H1 (cell line): ENCODE results near the gene RHEB. TPM values are rescaled to one million over a fixed set of nuclear protein-coding genes. Genes with fewer than 3 reads are reported as not detected.

Experiments
- CTCF ChIA-PET: fragments of 300-600 bp; sonication (Branson Sonifier 250); formaldehyde crosslinking; loops from one replicate; lab custom pipeline; 2021; ENCODE audit not compliant: partially characterized antibody; lab: Charles Lee
- POLR2A ChIA-PET: fragments of 300-600 bp; sonication (Branson Sonifier 250); formaldehyde crosslinking; loops from one replicate; lab custom pipeline; 2021; ENCODE audit warnings: inconsistent platforms; ENCODE audit not compliant: partially characterized antibody; lab: Charles Lee
- DNase-seq, 2 experiments: peaks; one replicate each; pipeline versions ENCODE4 v3.0.0 to v3.0.0-alpha.2; 2010 to 2022; ENCODE audit warnings: low spot score in 2 of 2, low read depth in 1 of 2, mixed read lengths in 1 of 2
- FAIRE-seq: peaks from 2 replicates; lab custom pipeline; 2011; peaks lifted over from hg19 to GRCh38; lab: Jason Lieb, UNC
- H2AFZ ChIP-seq: 2 replicates; pipeline ENCODE4 v1.8.1; 2012; ENCODE audit warnings: low read length, inconsistent platforms
- H2AK5ac ChIP-seq: 2 replicates; pipeline ENCODE4 v1.6.1; 2013; ENCODE audit warnings: low read depth, low read length
- H2BK120ac ChIP-seq: replicated peaks from 2 replicates; pipeline ENCODE3; 2013; ENCODE audit warnings: low read depth, low read length, inconsistent platforms
- H2BK12ac ChIP-seq: 2 replicates; pipeline ENCODE4 v1.6.1; 2013; ENCODE audit warnings: low read depth, low read length
- H2BK15ac ChIP-seq: 2 replicates; pipeline ENCODE4 v1.6.1; 2013; ENCODE audit warnings: low read length
- H2BK20ac ChIP-seq: 2 replicates; pipeline ENCODE4 v1.6.1; 2013; ENCODE audit warnings: low read length
- H2BK5ac ChIP-seq: 2 replicates; pipeline ENCODE4 v1.6.1; 2013; ENCODE audit warnings: low read depth, low read length
- H3K14ac ChIP-seq: 2 replicates; pipeline ENCODE4 v1.6.1; 2013; ENCODE audit warnings: inconsistent platforms; ENCODE audit not compliant: insufficient read length
- H3K18ac ChIP-seq: 2 replicates; pipeline ENCODE4 v1.6.1; 2013; ENCODE audit warnings: low read length; ENCODE audit errors: extremely low read depth
- H3K23ac ChIP-seq: 2 replicates; pipeline ENCODE4 v1.6.1; 2013; ENCODE audit warnings: inconsistent platforms; ENCODE audit not compliant: insufficient read length
- H3K23me2 ChIP-seq: 2 replicates; pipeline ENCODE4 v1.6.1; 2013; ENCODE audit warnings: low read depth, low read length
- H3K27ac ChIP-seq: 2 replicates; pipeline ENCODE4 v1.6.1; 2011; ENCODE audit warnings: low read depth, low read length, inconsistent platforms
- H3K27me3 ChIP-seq, 4 experiments: replicated peaks in 1 of 4; 1 replicate in 1 of 4; 2 replicates in 3 of 4; pipeline versions ENCODE4 v1.6.1 to v1.8.1; 2011 to 2013; ENCODE audit warnings: low read length in 3 of 4, mild to moderate bottlenecking in 3 of 4, inconsistent platforms in 2 of 4, mixed read lengths in 2 of 4, moderate library complexity in 1 of 4; ENCODE audit not compliant: control insufficient read depth in 3 of 4, insufficient read depth in 3 of 4; ENCODE audit errors: extremely low read depth in 1 of 4
- H3K36me3 ChIP-seq, 4 experiments: 2 replicates each; pipeline versions ENCODE4 v1.6.1 to v1.8.1; 2011 to 2013; ENCODE audit warnings: mild to moderate bottlenecking in 4 of 4, low read length in 3 of 4, moderate library complexity in 2 of 4, control low read depth in 1 of 4, inconsistent platforms in 1 of 4; ENCODE audit not compliant: insufficient read depth in 4 of 4, control insufficient read depth in 2 of 4
- H3K4ac ChIP-seq: replicated peaks from 2 replicates; pipeline ENCODE3; 2013; ENCODE audit warnings: low read length, low read depth, mixed read lengths, inconsistent platforms; ENCODE audit not compliant: insufficient read length
- H3K4me1 ChIP-seq, 4 experiments: replicated peaks in 1 of 4; 1 replicate in 1 of 4; 2 replicates in 3 of 4; pipeline versions ENCODE4 v1.6.1 to v1.8.1; 2011 to 2013; ENCODE audit warnings: low read length in 3 of 4, inconsistent platforms in 2 of 4, mixed read lengths in 1 of 4; ENCODE audit not compliant: insufficient read depth in 4 of 4, control insufficient read depth in 3 of 4
- H3K4me2 ChIP-seq, 2 experiments: 2 replicates each; pipeline versions ENCODE4 v1.6.1 to v1.8.1; 2011 to 2013; ENCODE audit warnings: low read depth in 2 of 2, low read length in 2 of 2, control low read depth in 1 of 2, inconsistent platforms in 1 of 2, mild to moderate bottlenecking in 1 of 2; ENCODE audit not compliant: insufficient read depth in 1 of 2
- H3K4me3 ChIP-seq, 4 experiments: fragments of 200-600, 300-600 bp in 1 of 4; sonication (generic), shearing (Covaris generic), sonication (Bioruptor Twin) in 1 of 4; 2 replicates each; pipeline versions ENCODE4 v1.5.1 to v1.8.1; 2011 to 2016; ENCODE audit warnings: low read length in 4 of 4, low read depth in 3 of 4, control low read depth in 2 of 4, inconsistent platforms in 2 of 4, mild to moderate bottlenecking in 2 of 4, mixed read lengths in 1 of 4, moderate library complexity in 1 of 4; ENCODE audit not compliant: insufficient read depth in 2 of 4; ENCODE audit errors: extremely low read depth in 1 of 4
- H3K56ac ChIP-seq: replicated peaks from 2 replicates; pipeline ENCODE3; 2013; ENCODE audit warnings: low read depth, mild to moderate bottlenecking, mixed read lengths, low read length, inconsistent platforms; ENCODE audit not compliant: insufficient read length
- H3K79me1 ChIP-seq: 2 replicates; pipeline ENCODE4 v1.6.1; 2013; ENCODE audit warnings: low read depth, low read length, control low read depth
- H3K79me2 ChIP-seq, 2 experiments: 2 replicates each; pipeline versions ENCODE4 v1.6.1 to v1.8.1; 2012 to 2013; ENCODE audit warnings: low read length in 2 of 2, mild to moderate bottlenecking in 2 of 2, inconsistent platforms in 1 of 2; ENCODE audit not compliant: insufficient read depth in 2 of 2, control insufficient read depth in 1 of 2
- H3K9ac ChIP-seq, 4 experiments: replicated peaks in 1 of 4; 1 replicate in 1 of 4; 2 replicates in 3 of 4; pipeline versions ENCODE4 v1.6.1 to v1.8.1; 2011 to 2013; ENCODE audit warnings: low read depth in 3 of 4, low read length in 3 of 4, control low read depth in 2 of 4, mild to moderate bottlenecking in 2 of 4, moderate library complexity in 2 of 4, inconsistent platforms in 1 of 4; ENCODE audit errors: extremely low read depth in 1 of 4
- H3K9me3 ChIP-seq, 2 experiments: 2 replicates each; pipeline versions ENCODE4 v1.6.1 to v1.8.1; 2012 to 2013; ENCODE audit warnings: mild to moderate bottlenecking in 2 of 2, moderate library complexity in 2 of 2, control low read depth in 1 of 2, inconsistent platforms in 1 of 2, low read depth in 1 of 2, low read length in 1 of 2, mixed read lengths in 1 of 2; ENCODE audit not compliant: insufficient read depth in 2 of 2
- H4K20me1 ChIP-seq, 2 experiments: replicated peaks in 1 of 2; 2 replicates each; pipeline versions ENCODE3 to v1.8.1; 2011 to 2013; ENCODE audit warnings: inconsistent platforms in 2 of 2, low read length in 2 of 2, mild to moderate bottlenecking in 1 of 2; ENCODE audit not compliant: insufficient read depth in 2 of 2, control insufficient read depth in 1 of 2
- H4K5ac ChIP-seq: 2 replicates; pipeline ENCODE4 v1.6.1; 2013; ENCODE audit warnings: low read length, low read depth, mixed read lengths, inconsistent platforms; ENCODE audit not compliant: insufficient read length
- H4K8ac ChIP-seq: 2 replicates; pipeline ENCODE4 v1.8.0; 2013; ENCODE audit warnings: mild to moderate bottlenecking, moderate library complexity, low read length, inconsistent platforms; ENCODE audit not compliant: insufficient read depth; ENCODE audit errors: extremely low read depth
- H4K91ac ChIP-seq: replicated peaks from 2 replicates; pipeline ENCODE3; 2013; ENCODE audit warnings: low read length, mixed read lengths, inconsistent platforms; ENCODE audit not compliant: insufficient read length
- ATF2 ChIP-seq: IDR thresholded peaks from 2 replicates; pipeline ENCODE4 v1.6.1; 2012; ENCODE audit warnings: low read length, inconsistent platforms
- EP300 ChIP-seq, 2 experiments: IDR thresholded peaks; 1 replicate in 1 of 2; 2 replicates in 1 of 2; pipeline ENCODE4 v1.6.1; 2011 to 2012; ENCODE audit warnings: low read depth in 2 of 2, low read length in 2 of 2, mild to moderate bottlenecking in 2 of 2, borderline replicate concordance in 1 of 2, inconsistent platforms in 1 of 2, moderate library complexity in 1 of 2
- JUN ChIP-seq: IDR thresholded peaks from 2 replicates; pipeline ENCODE4 v1.6.1; 2011; ENCODE audit warnings: low read depth, mild to moderate bottlenecking, improper control_type of control experiment, low read length
- MAFK ChIP-seq: IDR thresholded peaks from 2 replicates; pipeline ENCODE4 v1.6.1; 2012; ENCODE audit warnings: low read depth, mild to moderate bottlenecking, improper control_type of control experiment, low read length
- MAX ChIP-seq: IDR thresholded peaks from 2 replicates; pipeline ENCODE4 v1.6.1; 2012; ENCODE audit warnings: inconsistent platforms
- NANOG ChIP-seq: IDR thresholded peaks from 2 replicates; pipeline ENCODE4 v1.6.1; 2011; ENCODE audit warnings: low read length, low read depth, mild to moderate bottlenecking, inconsistent platforms; ENCODE audit not compliant: insufficient read depth, poor library complexity, severe bottlenecking
- USF2 ChIP-seq: IDR thresholded peaks from 2 replicates; pipeline ENCODE4 v1.6.1; 2011; ENCODE audit warnings: low read length, improper control_type of control experiment
- WGBS, 2 experiments: shearing (Covaris generic) in 1 of 2; methylation state at CpG; one replicate each; pipeline versions ENCODE4 v1.1.6 to v1.1.7; 2013 to 2015; ENCODE audit warnings: low lambda C conversion rate in 2 of 2, mixed read lengths in 2 of 2, inconsistent platforms in 1 of 2, low coverage in 1 of 2, missing lambda C conversion rate in 1 of 2; ENCODE audit not compliant: insufficient replicate concordance in 2 of 2, insufficient coverage in 1 of 2, insufficient read length in 1 of 2; ENCODE audit errors: extremely low coverage in 1 of 2, missing lambda C conversion rate in 1 of 2; 5-methylcytosine and 5-hydroxymethylcytosine counted together
- polyA plus RNA-seq, 7 experiments: library from polyadenylated mRNA; depleted of rRNA in 3 of 7; stranded (reverse) in 5 of 7; unstranded in 2 of 7; fragments of >200 nt in 5 of 7; fragments of 200-250 nt in 2 of 7; gene quantifications; 1 replicate in 5 of 7; 2 replicates in 1 of 7; 4 replicates in 1 of 7; pipeline versions ENCODE4 v1.2.1 to v1.2.3, GENCODE V29; 2011 to 2013; ENCODE audit warnings: missing spikeins in 2 of 7, mixed read lengths in 2 of 7
- total RNA-seq: library from RNA; stranded (reverse); fragmentation: NEBNext Ultra II Directional; extraction: Animal tissue kit (Norgen Biotek cat#: 25700); gene quantifications from 2 replicates; pipeline ENCODE4 v1.2.1, GENCODE V29; 2021

Gene RHEB
- total and polyA plus RNA-seq, 2 of the 8 experiments (the other 6 are each of a cell fraction or from before 2014, with no cell fraction given) = 60.8 to 132 TPM

GRCh38 chr7:151489498-151489897, 30.2 kb downstream of the RHEB start:
- H2BK120ac ChIP-seq = no peak overlapping the region
- H3K27me3 ChIP-seq = no peaks in the 10 kb centered on the region
- no peak overlapping the region for H3K4me3 ChIP-seq
- ChIA-PET POLR2A (interaction anchor here (0.5 to 1.4 kb wide), 3 partner anchors 20 to 33 kb away, joined by 3 to 5 read pairs (median 3); partner anchors contain the start of gene RHEB), CTCF (interaction anchor here (0.8 to 1.1 kb wide), 2 partner anchors 17 to 274 kb away, joined by 3 to 4 read pairs; no protein-coding TSS in a partner anchor)
- H4K8ac ChIP-seq = no peak overlapping the region
- H2BK15ac ChIP-seq = no peak overlapping the region
- H3K56ac ChIP-seq = no peak overlapping the region
- H2BK5ac ChIP-seq = no peak overlapping the region
- H4K5ac ChIP-seq = no peak overlapping the region
- no peaks in the 10 kb centered on the region for H3K9me3 ChIP-seq
- no peak for TF ChIP-seq MAX
- TF ChIP-seq MAFK = no peak
- no peak for TF ChIP-seq EP300 (IDR thresholded peaks at IDR 0.05; ENCODE audit: borderline replicate concordance in 1 of 2, low read depth in 2 of 2, low read length in 2 of 2)
- TF ChIP-seq NANOG = no peak
- TF ChIP-seq ATF2 = no peak
- no peak for TF ChIP-seq JUN
- TF ChIP-seq USF2 = no peak
- no peak overlapping the region for H3K27ac ChIP-seq
- H3K9ac ChIP-seq = no peak overlapping the region
- FAIRE-seq = no peak
- no peak overlapping the region for H2AK5ac ChIP-seq
- H4K91ac ChIP-seq = no peak overlapping the region
- H3K4ac ChIP-seq = no peak overlapping the region
- no peak overlapping the region for H3K4me2 ChIP-seq
- H3K23me2 ChIP-seq = no peaks in the 10 kb centered on the region
- no peak overlapping the region for H2AFZ ChIP-seq
- H2BK20ac ChIP-seq = no peak overlapping the region
- WGBS, 2 experiments = 86% methylated on average over 2 of the region's 2 CpGs; no CpG with 5 or more reads in 1 of the 2 experiments
- H3K23ac ChIP-seq = no peak overlapping the region
- H3K4me1 ChIP-seq = peaks cover 2 to 8% (median 6%) of the 10 kb centered on the region in 4 experiments; a peak in 5 of 7 replicates
- no peak overlapping the region for H2BK12ac ChIP-seq
- H4K20me1 ChIP-seq = peaks cover 5 to 9% of the 10 kb centered on the region in 2 experiments
- H3K79me1 ChIP-seq = peaks cover 5% of the 10 kb centered on the region; the same call in 1 of the 2 replicates
- no peak overlapping the region for H3K18ac ChIP-seq
- H3K14ac ChIP-seq = no peak overlapping the region
- peaks cover 7 to 35% (median 23%) of the 10 kb centered on the region in 4 experiments for H3K36me3 ChIP-seq
- DNase-seq = no peak
- H3K79me2 ChIP-seq = peaks cover 9 to 72% of the 10 kb centered on the region in 2 experiments
